ENCODE measurements around the gene DGAT2L6.
A peak's percentile ranks its signal among the peaks of the same experiment; 100 is the strongest.
"Not testable (repeated sequence)": the region's sequence is repeated elsewhere in the genome, so short reads cannot be mapped to it uniquely, and the experiment has no call there.

Gene DGAT2L6

GRCh38 chrX:70183091-70183490, 5.8 kb downstream of the DGAT2L6 start:
- ChIA-PET POLR2A (no interaction called here), CTCF (interaction anchor here (1.1 kb wide), 1 partner anchor 14 kb away, joined by 3 read pairs; no protein-coding TSS in a partner anchor)
- no peak for TF ChIP-seq CTCF (IDR thresholded peaks at IDR 0.05; ENCODE audit: control extremely low read depth, extremely low read depth, low read depth, missing control alignments)
- no peak for DNase-seq (ENCODE audit: extremely low spot score)

GRCh38 chrX:70190225-70190624, 12.9 kb downstream of the DGAT2L6 start:
- CTCF ChIA-PET: no interaction called here
- no peak for DNase-seq (ENCODE audit: extremely low spot score)
- POLR2A ChIA-PET: no interaction called here
- TF ChIP-seq CTCF (IDR thresholded peaks at IDR 0.05; ENCODE audit: control extremely low read depth, extremely low read depth, low read depth, missing control alignments): no peak

GRCh38 chrX:70196961-70197720, 19.9 kb downstream of the DGAT2L6 start:
- peak; percentile 50 for TF ChIP-seq CTCF (IDR thresholded peaks at IDR 0.05; ENCODE audit: control extremely low read depth, extremely low read depth, low read depth, missing control alignments)
- peak; percentile 34 for DNase-seq (ENCODE audit: extremely low spot score)
- ChIA-PET POLR2A (no interaction called here), CTCF (interaction anchor here (0.8 to 2.4 kb wide), 8 partner anchors 11 to 255 kb away, joined by 3 to 13 read pairs (median 4); no protein-coding TSS in a partner anchor)

- CTCF ChIA-PET: no interaction called here
- POLR2A ChIA-PET: no interaction called here
- DNase-seq (ENCODE audit: extremely low spot score): no peak
- TF ChIP-seq CTCF (IDR thresholded peaks at IDR 0.05; ENCODE audit: control extremely low read depth, extremely low read depth, low read depth, missing control alignments): no peak
Observed at GRCh38 chrX:70201732-70202131, 24.4 kb downstream of the DGAT2L6 start.

- CTCF ChIA-PET: no interaction called here
- no peak for DNase-seq (ENCODE audit: extremely low spot score)
- POLR2A ChIA-PET: no interaction called here
- no peak for TF ChIP-seq CTCF (IDR thresholded peaks at IDR 0.05; ENCODE audit: control extremely low read depth, extremely low read depth, low read depth, missing control alignments)
Observed at GRCh38 chrX:70208479-70208878, 31.2 kb downstream of the DGAT2L6 start.

GRCh38 chrX:70209570-70209969, 32.3 kb downstream of the DGAT2L6 start:
- DNase-seq (ENCODE audit: extremely low spot score); CTCF ChIA-PET; POLR2A ChIA-PET: not testable (repeated sequence)

- no peak for DNase-seq (ENCODE audit: extremely low spot score)
- no peak for TF ChIP-seq CTCF (IDR thresholded peaks at IDR 0.05; ENCODE audit: control extremely low read depth, extremely low read depth, low read depth, missing control alignments)
- CTCF ChIA-PET: no interaction called here
- POLR2A ChIA-PET: no interaction called here
Observed at GRCh38 chrX:70219938-70220764, 42.9 kb downstream of the DGAT2L6 start.
